HG02642 (cell line): ENCODE measurements around the gene CROCC.
"Not testable (repeated sequence)": the region's sequence is repeated elsewhere in the genome, so short reads cannot be mapped to it uniquely, and the experiment has no call there.

Experiments used
- ATAC-seq: cut with Tn5 transposase; IDR thresholded peaks from one replicate; pipeline ENCODE4 v1.9.1; 2021; ENCODE audit warnings: mild to moderate bottlenecking; ENCODE audit not compliant: unreplicated experiment, poor library complexity

The CROCC gene

DNA sequence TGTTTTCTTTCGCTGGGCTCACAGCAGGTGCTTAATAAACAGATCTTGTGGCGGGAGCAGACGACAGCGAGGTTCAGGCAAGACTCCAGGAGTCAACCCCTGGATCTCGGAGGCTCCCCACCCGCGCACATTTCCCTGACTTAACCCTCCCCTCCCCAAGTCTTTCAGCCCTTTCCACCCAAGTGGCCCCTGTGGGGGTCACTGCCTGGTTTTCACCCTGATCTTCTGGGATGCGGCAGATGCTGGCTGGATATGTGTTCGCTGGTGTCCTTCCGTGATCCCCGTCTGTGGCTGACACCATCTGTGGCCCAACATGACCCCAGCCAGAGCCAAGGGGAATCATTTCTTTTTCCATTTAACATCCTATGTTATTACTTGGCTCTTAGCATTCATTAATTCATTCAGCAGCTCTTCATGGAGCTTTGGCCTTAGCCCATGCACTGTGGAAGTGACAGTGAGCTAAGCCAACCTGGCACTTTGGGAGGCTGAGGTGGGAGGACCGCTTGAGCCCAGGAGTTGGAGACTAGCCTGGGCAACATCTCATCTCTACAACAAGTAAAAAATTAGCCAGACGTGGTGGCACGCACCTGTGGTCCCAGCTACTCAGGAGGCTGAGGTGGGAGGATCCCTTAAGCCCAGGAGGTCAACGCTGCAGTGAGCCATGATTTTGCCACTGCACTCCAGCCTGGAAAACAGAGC, 6.7 kb upstream of the CROCC start:
- ATAC-seq: not testable (repeated sequence)

DNA sequence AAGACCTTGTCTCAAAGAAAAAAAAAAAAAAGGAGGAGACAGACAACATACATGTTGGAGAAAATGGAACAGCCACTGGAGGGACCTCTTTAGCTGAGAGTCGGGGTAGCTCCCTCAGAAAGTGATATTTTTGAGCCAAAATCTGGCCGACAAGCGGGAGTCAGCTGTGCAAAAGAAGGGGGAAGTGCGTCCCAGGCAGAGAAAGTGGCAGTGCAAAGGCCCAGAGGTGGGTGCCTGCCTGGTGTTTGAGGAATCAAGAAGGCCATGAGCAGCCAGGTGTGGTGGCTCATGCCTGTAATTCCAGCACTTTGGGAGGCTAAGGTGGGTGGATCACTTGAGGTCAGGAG, 6.1 kb upstream of the CROCC start:
- ATAC-seq: no peak

DNA sequence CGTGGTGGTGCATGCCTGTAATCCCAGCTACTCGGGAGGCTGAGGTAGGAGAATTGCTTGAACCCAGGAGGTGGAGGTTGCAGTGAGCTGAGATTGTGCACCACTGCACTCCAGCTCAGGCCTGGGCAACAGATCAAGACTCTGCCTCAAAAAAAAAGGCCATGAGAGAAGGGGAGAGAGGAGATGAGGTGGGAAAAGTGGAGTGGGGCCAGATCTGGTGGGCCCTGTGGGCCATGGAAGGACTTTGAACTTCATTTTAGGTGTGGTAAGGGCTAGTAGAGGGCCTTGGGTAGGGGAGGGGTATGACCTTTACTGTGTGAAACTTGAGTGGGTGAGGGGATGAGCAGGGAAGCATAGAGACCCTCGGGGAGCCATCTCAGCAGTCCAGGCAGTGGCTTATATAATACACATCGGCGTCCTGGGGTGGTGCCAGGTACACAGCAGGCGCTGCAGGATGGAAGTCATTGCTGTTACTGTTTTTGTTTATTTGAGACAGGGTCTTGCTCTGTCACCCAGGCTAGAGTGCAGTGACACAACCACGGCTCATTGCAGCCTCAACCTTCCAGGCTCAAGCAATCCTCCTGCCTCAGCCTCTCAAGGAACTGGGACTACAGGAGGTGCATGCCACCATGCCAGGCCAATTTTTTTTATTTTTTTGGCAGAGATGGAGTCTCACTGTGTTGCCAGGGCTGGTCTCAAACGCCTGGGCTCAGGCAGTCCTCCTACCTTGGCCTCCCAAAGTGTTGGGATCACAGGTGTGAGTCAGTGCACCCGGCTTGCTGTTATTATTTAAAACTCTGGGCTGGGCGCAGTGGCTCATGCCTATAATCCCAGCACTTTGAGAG, 5.5 kb upstream of the CROCC start:
- ATAC-seq: not testable (repeated sequence)

DNA sequence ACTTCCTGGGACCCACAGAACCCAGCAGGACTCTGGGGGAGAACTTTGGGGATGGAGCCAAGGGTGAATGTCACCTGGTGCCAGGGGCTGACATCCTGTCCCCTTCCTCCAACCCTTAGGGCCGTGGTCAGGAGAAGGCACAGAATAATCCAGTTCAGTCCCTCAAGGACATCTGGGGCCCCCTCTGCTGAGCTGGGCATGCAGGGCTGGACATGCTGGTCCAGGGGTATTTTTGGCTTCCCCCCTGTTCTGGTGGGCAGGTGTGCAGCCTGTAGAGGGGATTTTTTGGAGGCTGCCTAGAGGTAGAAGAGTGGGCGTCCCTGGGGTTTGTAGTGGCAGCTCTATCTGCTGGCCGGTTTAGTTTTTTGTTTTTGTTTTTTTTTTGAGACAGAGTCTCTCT, 3.4 kb upstream of the CROCC start:
- ATAC-seq: no peak

- not testable (repeated sequence) for ATAC-seq
These were observed 2.6 kb upstream of the CROCC start for GRCh38 chr1:16918936-16919665.

DNA sequence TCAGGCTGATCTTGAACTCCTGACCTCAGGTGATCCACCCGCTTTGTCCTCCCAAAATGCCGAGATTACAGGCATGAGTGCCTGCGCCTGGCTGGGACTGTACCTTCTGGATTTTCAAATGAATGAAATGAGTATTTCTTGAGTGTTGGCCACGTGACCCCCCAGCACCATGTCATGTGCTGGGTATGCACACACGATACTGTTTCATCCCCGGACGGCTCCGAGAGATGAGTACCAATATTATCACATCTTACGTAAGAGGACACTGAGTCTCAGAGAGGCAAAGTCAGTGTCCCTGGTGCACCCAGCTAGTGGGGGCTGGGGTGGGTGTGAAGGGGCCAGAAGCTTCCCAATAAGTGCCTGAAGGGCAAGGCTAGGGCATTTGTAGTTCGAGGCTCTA, 780 bp upstream of the CROCC start:
- ATAC-seq: no peak

GRCh38 chr1:16922466-16922865, 735 bp downstream of the CROCC start:
- no peak for ATAC-seq

GRCh38 chr1:16922885-16923431, 1.2 kb downstream of the CROCC start:
- ATAC-seq: no peak

GRCh38 chr1:16924216-16924918, 2.6 kb downstream of the CROCC start:
- ATAC-seq: no peak

- ATAC-seq: no peak
These were observed 3.3 kb downstream of the CROCC start for GRCh38 chr1:16924919-16925477.

- ATAC-seq: no peak
These were observed 4.1 kb downstream of the CROCC start for GRCh38 chr1:16925635-16926490.

GRCh38 chr1:16926491-16927073, 4.9 kb downstream of the CROCC start:
- no peak for ATAC-seq

GRCh38 chr1:16927256-16927655, 5.5 kb downstream of the CROCC start:
- no peak for ATAC-seq

DNA sequence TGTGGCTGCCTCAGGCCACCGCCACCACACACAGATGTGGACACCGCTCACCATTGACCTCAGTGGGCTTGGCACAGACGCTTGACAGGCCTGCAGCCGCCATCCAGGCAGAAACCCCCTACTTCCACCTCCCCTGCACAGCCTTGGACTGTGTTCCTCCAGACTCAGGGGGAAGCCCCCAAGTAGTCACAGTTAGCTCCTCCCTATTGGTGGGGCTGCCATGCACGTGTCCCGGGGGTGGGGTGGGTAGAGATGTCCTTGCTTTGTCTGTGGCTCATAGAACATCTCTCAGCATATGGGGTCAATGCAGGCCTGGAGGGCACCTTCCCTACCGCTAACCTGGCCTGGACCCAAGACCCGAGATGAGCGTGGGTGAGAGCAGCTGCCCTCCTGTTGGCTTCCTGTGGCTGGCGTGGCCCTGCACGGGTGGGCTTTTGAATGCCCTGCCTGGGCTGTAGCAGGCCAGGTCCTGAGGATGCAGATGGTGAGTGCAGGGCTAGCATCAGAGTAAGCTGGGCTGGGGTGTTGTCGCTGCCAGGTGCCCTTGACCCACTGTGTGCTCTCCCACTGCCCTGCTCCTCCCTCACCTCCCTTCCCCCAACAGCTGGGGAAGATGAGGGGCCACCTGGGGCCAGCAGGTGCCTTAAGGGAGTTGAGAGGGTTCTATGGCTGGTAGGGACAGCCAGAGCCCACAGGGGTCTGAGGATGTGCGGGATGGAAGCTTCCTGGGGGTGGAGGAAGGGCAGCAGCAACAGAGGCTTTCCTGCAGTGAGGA, 6.2 kb downstream of the CROCC start:
- no peak for ATAC-seq

DNA sequence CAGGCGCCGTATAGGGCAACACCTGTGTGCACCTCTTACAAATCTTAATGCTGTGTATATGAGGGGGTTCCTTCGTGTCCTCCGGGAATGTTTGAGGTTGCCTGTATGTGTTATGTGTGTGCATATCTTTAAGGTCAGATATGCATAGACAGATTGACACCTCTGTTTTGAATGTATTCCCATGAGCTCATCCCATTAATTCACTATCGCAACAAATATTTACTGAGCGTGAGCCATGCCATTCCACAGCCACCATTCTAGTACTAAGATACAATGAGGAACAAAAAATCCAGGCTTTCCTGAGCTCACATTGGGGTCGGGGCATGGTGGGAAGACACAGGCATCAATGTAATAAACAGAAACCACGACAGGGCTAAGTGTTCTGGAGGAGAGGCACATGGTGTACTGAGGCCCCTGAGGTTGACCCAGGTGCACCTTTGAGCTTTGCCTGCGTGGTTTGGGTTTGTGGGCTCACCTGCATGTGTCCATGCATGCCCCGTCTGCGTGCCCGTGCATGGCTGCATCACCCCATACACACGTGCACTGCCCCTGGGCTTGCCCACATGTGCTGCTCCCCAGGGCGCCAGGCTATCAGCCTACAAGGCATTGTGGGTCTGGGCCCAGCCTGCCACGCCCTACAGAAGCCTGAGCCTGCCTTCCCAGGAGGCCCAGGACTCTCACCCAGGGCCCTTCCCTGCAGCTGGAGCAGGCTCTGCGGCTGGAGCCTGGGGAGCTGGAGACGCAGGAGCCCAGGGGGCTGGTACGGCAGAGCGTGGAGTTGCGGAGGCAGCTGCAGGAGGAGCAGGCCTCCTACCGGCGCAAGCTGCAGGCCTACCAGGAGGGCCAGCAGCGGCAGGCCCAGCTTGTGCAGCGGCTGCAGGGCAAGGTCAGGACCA, 7.7 kb downstream of the CROCC start:
- not testable (repeated sequence) for ATAC-seq

DNA sequence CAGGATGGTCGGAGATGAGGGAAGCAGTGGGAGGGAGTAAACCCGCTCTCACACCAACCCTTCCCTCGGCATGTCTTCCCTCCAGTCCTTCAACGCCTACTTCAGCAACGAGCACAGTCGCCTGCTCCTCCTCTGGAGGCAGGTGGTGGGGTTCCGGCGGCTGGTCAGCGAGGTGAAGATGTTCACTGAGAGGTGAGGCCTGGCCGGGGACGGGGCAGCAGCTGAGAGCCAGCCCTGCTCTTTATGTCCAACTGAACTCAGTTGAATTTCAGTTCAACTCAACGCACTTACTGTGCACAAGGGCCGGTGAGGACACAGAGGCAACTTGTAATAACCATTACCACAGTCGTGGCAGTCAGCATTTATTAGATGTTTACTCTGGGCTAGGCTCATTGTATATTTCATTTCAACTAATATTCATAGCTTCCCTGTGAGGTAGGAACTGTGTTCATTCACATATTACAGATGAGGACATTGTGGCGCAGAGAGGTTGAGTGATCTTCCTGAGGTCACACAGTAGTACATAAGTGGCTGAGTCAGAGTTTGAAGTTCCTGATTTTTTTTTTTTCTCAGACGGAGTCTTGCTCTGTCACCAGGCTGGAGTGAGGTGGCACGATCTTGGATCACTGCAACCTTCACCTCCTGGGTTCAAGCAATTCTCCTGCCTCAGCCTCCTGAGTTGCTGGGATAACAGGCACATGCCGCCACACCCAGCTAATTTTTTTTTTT, 9.6 kb downstream of the CROCC start:
- not testable (repeated sequence) for ATAC-seq
